Transverse colon (tissue), 4 donors: ENCODE measurements around the gene ZNF189.

Source experiments
- CTCF ChIP-seq, 5 experiments: fragments of 200-600 bp in 3 of 5; fragments of 450-650 bp in 2 of 5; sonication (generic) in 3 of 5; IDR thresholded peaks; 1 replicate in 2 of 5; 2 replicates in 3 of 5; pipeline ENCODE4 v1.5.1; 2016 to 2017; ENCODE audit warnings: antibody characterized with exemption in 5 of 5, inconsistent platforms in 3 of 5, mild to moderate bottlenecking in 2 of 5, moderate library complexity in 1 of 5
- POLR2A ChIP-seq: fragments of 450-650 bp; IDR thresholded peaks from one replicate; pipeline ENCODE4 v1.6.1; 2016; ENCODE audit warnings: antibody characterized with exemption, mild to moderate bottlenecking, moderate library complexity
- POLR2AphosphoS5 ChIP-seq, 3 donors: sonication (generic); formaldehyde crosslinking; IDR thresholded peaks; one replicate each; pipeline ENCODE4 v1.6.1; 2016; ENCODE audit warnings: antibody characterized with exemption in 3 of 3

- TF ChIP-seq CTCF (IDR thresholded peaks at IDR 0.05) (peak in 1 of 5 experiments; percentile 10), POLR2A (no peak), POLR2AphosphoS5 (IDR thresholded peaks at IDR 0.05) (no peak)
Measured at GRCh38 chr9:101388507-101388993, 10.1 kb upstream of the ZNF189 start.
